ENCODE results near the gene TAF8. TPM values are rescaled to one million over a fixed set of nuclear protein-coding genes. Genes with fewer than 3 reads are reported as not detected.
A peak's percentile ranks its signal among the peaks of the same experiment; 100 is the strongest.
"Not testable (repeated sequence)": the region's sequence is repeated elsewhere in the genome, so short reads cannot be mapped to it uniquely, and the experiment has no call there.

The TAF8 gene
- total RNA-seq, result 10 to 100 TPM; 16.4 to 83.7 (median 30.2) TPM
- 10 to 100 TPM; 10.1 to 12.7 (median 12.5) TPM for polyA plus RNA-seq
- long read RNA-seq, donor 1, full-length matches to known transcripts, result 5 of 45 reads
- long read RNA-seq, donor 1, partial matches to known transcripts, result 40 of 45 reads
- long read RNA-seq, donor 1, other reads (novel, unspliced or antisense), result 0 of 45 reads
- long read RNA-seq, donor 2, full-length matches to known transcripts, result 3 of 3 reads
- long read RNA-seq, donor 2, partial matches to known transcripts, result 0 of 3 reads
- long read RNA-seq, donor 2, other reads (novel, unspliced or antisense), result 0 of 3 reads
- long read RNA-seq, donor 3, full-length matches to known transcripts, result 3 of 3 reads
- long read RNA-seq, donor 3, partial matches to known transcripts, result 0 of 3 reads
- long read RNA-seq, donor 3, other reads (novel, unspliced or antisense), result 0 of 3 reads
- long read RNA-seq, donor 4, partial matches to known transcripts, result 0 of 8 reads
- long read RNA-seq, donor 4, other reads (novel, unspliced or antisense), result 3 of 8 reads
- long read RNA-seq, donor 5, partial matches to known transcripts, result 1 of 9 reads
- long read RNA-seq, donor 5, other reads (novel, unspliced or antisense), result 4 of 9 reads
- long read RNA-seq, donor 6, partial matches to known transcripts, result 1 of 3 reads
- long read RNA-seq, donor 6, other reads (novel, unspliced or antisense), result 2 of 3 reads
- long read RNA-seq, donor 7, partial matches to known transcripts, result 21 of 22 reads
- long read RNA-seq, donor 7, other reads (novel, unspliced or antisense), result 0 of 22 reads
- long read RNA-seq, donor 8, full-length matches to known transcripts, result 7 of 7 reads
- long read RNA-seq, donor 8, partial matches to known transcripts, result 0 of 7 reads
- long read RNA-seq, donor 8, other reads (novel, unspliced or antisense), result 0 of 7 reads
- long read RNA-seq, donor 9, partial matches to known transcripts, result 0 of 2 reads
- long read RNA-seq, donor 9, other reads (novel, unspliced or antisense), result 0 of 2 reads
- long read RNA-seq, donor 10, full-length matches to known transcripts, result 4 of 53 reads
- long read RNA-seq, donor 10, partial matches to known transcripts, result 49 of 53 reads
- long read RNA-seq, donor 10, other reads (novel, unspliced or antisense), result 0 of 53 reads

GRCh38 chr6:42050297-42051267, at the start of gene TAF8:
TSS of gene TAF8 (plus strand) at chr6:42050524. CDS start at chr6:42050542, 18 bp downstream.
- intact Hi-C loops (cut with DNase I), result no loop called here
- peak; percentile 92 to 94 for TF ChIP-seq POLR2A (IDR thresholded peaks at IDR 0.05)
- TF ChIP-seq, protein P1, sequence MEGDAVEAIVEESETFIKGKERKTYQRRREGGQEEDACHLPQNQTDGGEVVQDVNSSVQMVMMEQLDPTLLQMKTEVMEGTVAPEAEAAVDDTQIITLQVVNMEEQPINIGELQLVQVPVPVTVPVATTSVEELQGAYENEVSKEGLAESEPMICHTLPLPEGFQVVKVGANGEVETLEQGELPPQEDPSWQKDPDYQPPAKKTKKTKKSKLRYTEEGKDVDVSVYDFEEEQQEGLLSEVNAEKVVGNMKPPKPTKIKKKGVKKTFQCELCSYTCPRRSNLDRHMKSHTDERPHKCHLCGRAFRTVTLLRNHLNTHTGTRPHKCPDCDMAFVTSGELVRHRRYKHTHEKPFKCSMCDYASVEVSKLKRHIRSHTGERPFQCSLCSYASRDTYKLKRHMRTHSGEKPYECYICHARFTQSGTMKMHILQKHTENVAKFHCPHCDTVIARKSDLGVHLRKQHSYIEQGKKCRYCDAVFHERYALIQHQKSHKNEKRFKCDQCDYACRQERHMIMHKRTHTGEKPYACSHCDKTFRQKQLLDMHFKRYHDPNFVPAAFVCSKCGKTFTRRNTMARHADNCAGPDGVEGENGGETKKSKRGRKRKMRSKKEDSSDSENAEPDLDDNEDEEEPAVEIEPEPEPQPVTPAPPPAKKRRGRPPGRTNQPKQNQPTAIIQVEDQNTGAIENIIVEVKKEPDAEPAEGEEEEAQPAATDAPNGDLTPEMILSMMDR (IDR thresholded peaks at IDR 0.05), result peak in 3 of 6 experiments; percentile 10 to 30 (median 30)
- Histone ChIP-seq H3K27me3 (no peaks in the 10 kb centered on the region), H3K36me3 (replicated peaks in 1 of 2) (peaks cover 0 to 37% of the 10 kb centered on the region in 2 donors), H3K4me3 (peak within 1 kb of the TSS; percentile 16 to 93 (median 63)), H3K4me1 (replicated peaks in 1 of 2) (peaks cover 28 to 71% of the 10 kb centered on the region in 2 donors), H3K27ac (peak within 1 kb of the TSS; percentile 82 to 93 (median 89)), H3K9me3 (replicated peaks in 1 of 3) (no peaks in the 10 kb centered on the region)
- WGBS, 4 donors, result 0 to 2% (median 1%) methylated on average over 18 to 59 of the region's 59 CpGs
- peak; percentile 92 to 98 (median 97) for DNase-seq

- no peak for TF ChIP-seq POLR2A (IDR thresholded peaks at IDR 0.05)
- TF ChIP-seq, protein P1 (IDR thresholded peaks at IDR 0.05), result no peak
- WGBS, 4 donors, result 94 to 97% (median 94%) methylated on average over 6 of the region's 6 CpGs
- no peaks in the 10 kb centered on the region for H3K27me3 ChIP-seq
- intact Hi-C loops (cut with DNase I), result no loop called here
- H3K4me3 ChIP-seq, result no peak overlapping the region
- H3K36me3 ChIP-seq (replicated peaks in 1 of 2), result no peaks in the 10 kb centered on the region
- DNase-seq, result peak in 1 of 7 donors; percentile 37
- no peak overlapping the region for H3K27ac ChIP-seq
- H3K4me1 ChIP-seq (replicated peaks in 1 of 2), result no peaks in the 10 kb centered on the region
- H3K9me3 ChIP-seq (replicated peaks in 1 of 3), result no peaks in the 10 kb centered on the region
Observed at GRCh38 chr6:42001506-42001905, 48.8 kb upstream of the TAF8 start.

DNA sequence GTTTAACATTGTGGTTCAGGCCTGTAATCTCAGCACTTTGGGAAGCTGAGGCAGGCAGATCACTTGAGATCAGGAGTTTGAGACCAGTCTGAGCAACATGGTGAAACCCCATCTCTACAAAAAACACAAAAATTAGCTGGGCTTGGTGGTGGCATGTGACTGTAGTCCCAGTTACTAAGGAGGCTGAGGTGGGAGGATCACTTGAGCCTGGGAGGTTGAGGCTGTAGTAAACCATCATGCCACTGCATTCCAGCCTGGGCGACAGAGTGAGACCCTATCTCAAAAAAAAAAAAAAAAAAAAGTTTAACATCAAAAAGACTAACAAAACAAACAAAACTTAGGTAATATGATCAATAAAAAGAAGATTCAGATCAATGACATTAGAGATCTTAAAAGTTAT, 46.7 kb upstream of the TAF8 start:
- WGBS, 4 donors, result 91 to 100% (median 96%) methylated on average over 1 of the region's 1 CpG
- H3K27ac ChIP-seq; H3K27me3 ChIP-seq; H3K36me3 ChIP-seq (replicated peaks in 1 of 2); intact Hi-C loops (cut with DNase I); H3K9me3 ChIP-seq (replicated peaks in 1 of 3); H3K4me3 ChIP-seq: not testable (repeated sequence)
- peak in 1 of 7 donors; percentile 18 for DNase-seq
- peaks cover 12 to 18% of the 10 kb centered on the region in 2 donors for H3K4me1 ChIP-seq (replicated peaks in 1 of 2)
